GM12891 (cell line): ENCODE data around the gene MRPL10.

Source experiments
- POLR2A ChIP-seq: IDR thresholded peaks from 2 replicates; pipeline ENCODE4 v1.6.1; 2011; ENCODE audit warnings: low read depth, low read length, control low read depth
- POLR2AphosphoS5 ChIP-seq: IDR thresholded peaks from 2 replicates; pipeline ENCODE4 v1.6.1; 2011; ENCODE audit warnings: low read depth, low read length, control low read depth
- POU2F2 ChIP-seq: IDR thresholded peaks from 2 replicates; pipeline ENCODE4 v1.6.1; 2011; ENCODE audit warnings: low read depth, mild to moderate bottlenecking, control low read depth, low read length, moderate library complexity
- TAF1 ChIP-seq: IDR thresholded peaks from 2 replicates; pipeline ENCODE4 v1.6.1; 2011; ENCODE audit warnings: low read depth, low read length, control low read depth

GRCh38 chr17:47806913-47807255 lies 24.5 kb downstream of the MRPL10 start:
- no peak for TF ChIP-seq POLR2A
- TF ChIP-seq POLR2AphosphoS5 = no peak
- TF ChIP-seq POU2F2 = no peak
- no peak for TF ChIP-seq TAF1
